Smooth muscle cell (in vitro differentiated cells): ENCODE measurements around the gene C9orf50. TPM values are rescaled to one million over a fixed set of nuclear protein-coding genes. Genes with fewer than 3 reads are reported as not detected.

Experiments used
- DNase-seq: peaks from one replicate; lab custom pipeline; 2025; ENCODE audit not compliant: unreplicated experiment; lab: John Stamatoyannopoulos, UW
- H2AFZ ChIP-seq: fragments of 200-600 bp; sonication (generic); 2 replicates; pipeline ENCODE4 v1.6.0; 2016; ENCODE audit warnings: antibody characterized with exemption, low read depth, mild to moderate bottlenecking
- H3F3A ChIP-seq: fragments of 200-600 bp; sonication (generic); 2 replicates; pipeline ENCODE4 v1.6.0; 2017; ENCODE audit warnings: antibody characterized with exemption, low read depth
- H3K27ac ChIP-seq: fragments of 200-600 bp; sonication (generic); 2 replicates; pipeline ENCODE4 v1.5.1; 2016; ENCODE audit warnings: low read depth, mild to moderate bottlenecking
- H3K27me3 ChIP-seq: fragments of 200-600 bp; sonication (generic); 2 replicates; pipeline ENCODE4 v1.6.1; 2016; ENCODE audit warnings: low read depth, mild to moderate bottlenecking
- H3K36me3 ChIP-seq: fragments of 200-600 bp; sonication (generic); 2 replicates; pipeline ENCODE4 v1.5.1; 2016; ENCODE audit warnings: low read depth
- H3K4me1 ChIP-seq: fragments of 200-600 bp; sonication (generic); 2 replicates; pipeline ENCODE4 v1.5.1; 2016; ENCODE audit warnings: low read depth
- H3K4me2 ChIP-seq: fragments of 200-600 bp; sonication (generic); 2 replicates; pipeline ENCODE4 v1.6.0; 2016; ENCODE audit warnings: mild to moderate bottlenecking
- H3K4me3 ChIP-seq: fragments of 200-600 bp; sonication (generic); 2 replicates; pipeline ENCODE4 v1.5.1; 2016; ENCODE audit warnings: mild to moderate bottlenecking
- H3K79me2 ChIP-seq: fragments of 200-600 bp; sonication (generic); 2 replicates; pipeline ENCODE4 v1.6.0; 2016; ENCODE audit warnings: low read depth, mild to moderate bottlenecking
- H3K9ac ChIP-seq: fragments of 200-600 bp; sonication (generic); 2 replicates; pipeline ENCODE4 v1.6.0; 2016; ENCODE audit warnings: low read depth
- H3K9me3 ChIP-seq: fragments of 200-600 bp; sonication (generic); replicated peaks from 2 replicates; pipeline ENCODE4 v1.5.1; 2016; ENCODE audit warnings: low read depth
- H4K20me1 ChIP-seq: fragments of 200-600 bp; sonication (generic); 2 replicates; pipeline ENCODE4 v1.6.0; 2016; ENCODE audit warnings: low read depth
- WGBS: methylation state at CpG from one replicate; pipeline ENCODE4 v1.1.7; 2016; ENCODE audit warnings: low lambda C conversion rate; 5-methylcytosine and 5-hydroxymethylcytosine counted together
- polyA plus RNA-seq: library from polyadenylated mRNA; unstranded; fragments of >200 nt; fragmentation: Nextera tagmentation; extraction: Ambion mirVana; gene quantifications from 2 replicates; pipeline ENCODE4 v1.2.1, GENCODE V29; 2016
- total RNA-seq: library from RNA; depleted of rRNA; stranded (reverse); fragments of >200 nt; gene quantifications from 2 replicates; pipeline ENCODE4 v1.2.3, GENCODE V29; 2014
- TF ChIP-seq, protein P1 (sequence below): fragments of 200-600 bp; sonication (generic); IDR thresholded peaks from 2 replicates; pipeline ENCODE4 v1.5.1; 2017; ENCODE audit warnings: borderline replicate concordance, mild to moderate bottlenecking, antibody characterized with exemption; ENCODE audit not compliant: insufficient read depth, poor library complexity, severe bottlenecking

Gene C9orf50
- total and polyA plus RNA-seq, 2 experiments from 2014 or later = 0.59 TPM; not detected in 1

DNA sequence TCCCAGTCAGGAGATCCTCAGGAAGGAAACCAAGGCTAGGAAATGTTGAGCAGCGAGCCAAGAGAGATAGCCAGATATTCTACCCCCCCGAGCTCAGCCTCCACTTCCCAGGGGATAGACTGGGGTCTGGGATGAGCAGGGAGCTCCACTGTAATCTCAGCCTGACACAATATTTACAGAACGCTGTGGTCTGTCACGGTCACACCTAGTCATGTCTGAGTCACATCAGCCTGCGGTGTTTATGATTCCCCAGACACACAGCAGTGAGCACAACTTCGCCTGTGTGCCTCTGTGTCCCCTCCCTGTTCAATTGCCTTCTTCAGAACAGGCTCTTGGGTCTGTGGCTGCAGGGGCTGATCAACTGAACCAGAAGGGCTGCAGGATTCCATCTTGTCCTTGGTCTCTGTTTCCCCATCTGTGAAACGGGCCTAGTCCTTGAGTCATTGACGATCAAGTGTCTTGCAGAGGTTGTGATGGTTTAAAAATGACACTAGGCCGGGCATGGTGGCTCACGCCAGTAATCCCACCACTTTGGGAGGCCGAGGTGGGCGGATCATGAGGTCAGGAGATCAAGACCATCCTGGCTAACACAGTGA, 36.0 kb upstream of the C9orf50 start:
- TF ChIP-seq, protein P1, sequence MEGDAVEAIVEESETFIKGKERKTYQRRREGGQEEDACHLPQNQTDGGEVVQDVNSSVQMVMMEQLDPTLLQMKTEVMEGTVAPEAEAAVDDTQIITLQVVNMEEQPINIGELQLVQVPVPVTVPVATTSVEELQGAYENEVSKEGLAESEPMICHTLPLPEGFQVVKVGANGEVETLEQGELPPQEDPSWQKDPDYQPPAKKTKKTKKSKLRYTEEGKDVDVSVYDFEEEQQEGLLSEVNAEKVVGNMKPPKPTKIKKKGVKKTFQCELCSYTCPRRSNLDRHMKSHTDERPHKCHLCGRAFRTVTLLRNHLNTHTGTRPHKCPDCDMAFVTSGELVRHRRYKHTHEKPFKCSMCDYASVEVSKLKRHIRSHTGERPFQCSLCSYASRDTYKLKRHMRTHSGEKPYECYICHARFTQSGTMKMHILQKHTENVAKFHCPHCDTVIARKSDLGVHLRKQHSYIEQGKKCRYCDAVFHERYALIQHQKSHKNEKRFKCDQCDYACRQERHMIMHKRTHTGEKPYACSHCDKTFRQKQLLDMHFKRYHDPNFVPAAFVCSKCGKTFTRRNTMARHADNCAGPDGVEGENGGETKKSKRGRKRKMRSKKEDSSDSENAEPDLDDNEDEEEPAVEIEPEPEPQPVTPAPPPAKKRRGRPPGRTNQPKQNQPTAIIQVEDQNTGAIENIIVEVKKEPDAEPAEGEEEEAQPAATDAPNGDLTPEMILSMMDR = no peak
- Histone ChIP-seq H2AFZ (no peak overlapping the region), H3K36me3 (no peaks in the 10 kb centered on the region), H3K4me3 (no peak overlapping the region), H3K27ac (peak overlapping the region; percentile 46), H3K4me2 (peak overlapping the region; percentile 18), H3K27me3 (no peaks in the 10 kb centered on the region), H3K4me1 (no peaks in the 10 kb centered on the region), H3K9me3 (no peaks in the 10 kb centered on the region), H3F3A (peaks cover 11% of the 10 kb centered on the region), H3K9ac (no peak overlapping the region), H4K20me1 (no peaks in the 10 kb centered on the region), H3K79me2 (no peaks in the 10 kb centered on the region)
- 26% methylated on average over 12 of the region's 12 CpGs for whole genome bisulfite sequencing
- DNase-seq = no peak

DNA sequence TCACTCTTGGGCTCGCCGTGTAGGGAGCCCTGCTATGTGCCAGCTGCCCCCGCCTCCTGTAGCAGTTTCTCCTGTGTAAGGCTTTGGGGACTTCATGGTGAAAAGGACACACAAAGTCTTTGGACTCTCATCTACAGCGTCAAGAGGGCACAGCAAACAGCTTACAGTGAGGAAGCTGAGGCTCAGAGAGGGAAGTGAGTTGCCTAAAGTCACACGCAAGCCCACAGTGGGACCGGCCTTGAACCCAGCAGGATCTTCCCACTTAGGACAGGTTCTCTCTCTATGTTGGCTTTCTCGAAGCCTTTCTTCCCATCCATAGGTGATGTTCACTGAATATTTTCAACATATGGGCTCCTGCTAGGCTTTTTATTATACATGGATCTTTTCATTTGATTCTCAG, 34.8 kb upstream of the C9orf50 start:
- DNase-seq = no peak
- no peaks in the 10 kb centered on the region for H3K9me3 ChIP-seq
- H3K4me1 ChIP-seq = no peaks in the 10 kb centered on the region
- TF ChIP-seq, protein P1 = no peak
- no peaks in the 10 kb centered on the region for H4K20me1 ChIP-seq
- peak overlapping the region; percentile 22 for H3K4me2 ChIP-seq
- H2AFZ ChIP-seq = no peak overlapping the region
- H3K36me3 ChIP-seq = no peaks in the 10 kb centered on the region
- H3K27me3 ChIP-seq = no peaks in the 10 kb centered on the region
- no peaks in the 10 kb centered on the region for H3K79me2 ChIP-seq
- H3K4me3 ChIP-seq = no peak overlapping the region
- WGBS = 86% methylated on average over 7 of the region's 7 CpGs
- no peak overlapping the region for H3K9ac ChIP-seq
- peaks cover 11% of the 10 kb centered on the region for H3F3A ChIP-seq
- H3K27ac ChIP-seq = peak overlapping the region; percentile 46

DNA sequence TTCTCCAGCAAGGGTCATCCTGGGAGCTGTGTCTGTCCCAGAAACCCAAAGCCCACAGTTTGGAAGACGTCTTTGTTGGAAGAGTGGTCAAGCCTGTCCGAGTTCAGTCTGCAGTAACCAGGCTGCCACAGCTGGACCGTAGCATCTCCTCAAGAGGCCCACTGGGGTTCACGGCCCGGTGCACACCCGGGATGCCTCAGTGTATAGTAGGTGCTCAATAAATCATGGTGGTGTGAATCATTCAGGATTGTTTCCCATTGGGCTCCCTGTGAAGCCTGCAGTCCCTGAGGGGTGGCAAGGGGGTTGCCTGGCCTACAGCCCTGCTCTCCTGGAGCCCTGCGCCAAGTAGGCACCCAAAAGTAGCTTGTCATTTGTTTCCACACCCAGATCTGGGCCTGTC, 34.3 kb upstream of the C9orf50 start:
- Histone ChIP-seq H3K27me3 (no peaks in the 10 kb centered on the region), H3K4me2 (no peak overlapping the region), H3K27ac (no peak overlapping the region), H3K9ac (no peak overlapping the region), H3K4me3 (no peak overlapping the region), H3K9me3 (no peaks in the 10 kb centered on the region), H2AFZ (no peak overlapping the region), H3F3A (peaks cover 11% of the 10 kb centered on the region), H3K36me3 (no peaks in the 10 kb centered on the region), H3K79me2 (no peaks in the 10 kb centered on the region), H3K4me1 (no peaks in the 10 kb centered on the region), H4K20me1 (no peaks in the 10 kb centered on the region)
- DNase-seq = no peak
- 97% methylated on average over 7 of the region's 7 CpGs for WGBS
- TF ChIP-seq, protein P1 = no peak

DNA sequence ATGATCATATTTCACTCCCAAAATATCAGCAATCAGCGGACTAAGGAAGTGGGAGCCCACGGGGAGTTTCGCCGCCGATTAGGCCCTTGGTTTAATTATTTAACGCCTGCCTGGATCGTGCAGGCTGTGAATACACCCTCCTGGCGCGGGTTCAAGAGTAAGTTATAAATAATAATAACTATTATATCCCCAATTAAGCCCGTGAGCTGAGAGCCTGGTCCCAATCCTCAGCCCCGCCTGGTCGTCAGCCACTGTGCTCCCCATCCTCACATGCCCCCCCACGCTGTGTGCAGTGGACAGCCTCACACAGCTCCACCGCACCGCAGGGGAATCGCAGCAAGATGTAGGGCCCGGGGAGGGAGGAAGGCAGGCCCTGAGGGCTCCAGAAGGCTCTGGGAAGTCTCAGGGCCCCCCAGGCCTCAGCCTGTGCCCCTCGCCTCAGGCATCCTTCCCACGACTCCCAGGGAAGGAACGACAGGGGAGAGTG, 33.7 kb upstream of the C9orf50 start:
- peak overlapping the region; percentile 71 for H2AFZ ChIP-seq
- H3K79me2 ChIP-seq = no peaks in the 10 kb centered on the region
- H4K20me1 ChIP-seq = no peaks in the 10 kb centered on the region
- no peak overlapping the region for H3K27ac ChIP-seq
- peaks cover 11% of the 10 kb centered on the region for H3F3A ChIP-seq
- H3K9ac ChIP-seq = no peak overlapping the region
- H3K36me3 ChIP-seq = no peaks in the 10 kb centered on the region
- no peak overlapping the region for H3K4me3 ChIP-seq
- no peak for DNase-seq
- H3K4me1 ChIP-seq = no peaks in the 10 kb centered on the region
- H3K9me3 ChIP-seq = no peaks in the 10 kb centered on the region
- H3K27me3 ChIP-seq = no peaks in the 10 kb centered on the region
- WGBS = 68% methylated on average over 20 of the region's 20 CpGs
- H3K4me2 ChIP-seq = peak overlapping the region; percentile 16
- TF ChIP-seq, protein P1 = no peak
